NT2/D1 (cell line): ENCODE results near the gene MON2.
"Not testable (repeated sequence)": the region's sequence is repeated elsewhere in the genome, so short reads cannot be mapped to it uniquely, and the experiment has no call there.

Source experiments
- YY1 ChIP-seq: IDR thresholded peaks from 2 replicates; pipeline ENCODE4 v1.6.1; 2011; ENCODE audit not compliant: insufficient read length, insufficient read depth
- ZNF274 ChIP-seq: IDR thresholded peaks from 2 replicates; pipeline ENCODE4 v1.6.1; 2011; ENCODE audit warnings: mild to moderate bottlenecking, low read depth, low read length

- TF ChIP-seq YY1, ZNF274: not testable (repeated sequence)
These were observed 47.5 kb downstream of the MON2 start for GRCh38 chr12:62514080-62514479.
